Fibroblast of pulmonary artery (primary cell): ENCODE data around the gene CPNE9.
A peak's percentile ranks its signal among the peaks of the same experiment; 100 is the strongest.

Source experiments
- DNase-seq: peaks from one replicate; pipeline ENCODE4 v3.0.0-alpha.2; 2010; ENCODE audit warnings: low read depth
- H3K4me3 ChIP-seq: replicated peaks from 2 replicates; pipeline ENCODE4 v1.5.1; 2011; ENCODE audit warnings: low read depth, mild to moderate bottlenecking, control low read depth, low read length, moderate library complexity
- TF ChIP-seq, protein P1 (sequence below): IDR thresholded peaks from 2 replicates; pipeline ENCODE4 v1.5.1; 2011; ENCODE audit warnings: mild to moderate bottlenecking, control low read depth, low read length, inconsistent platforms; ENCODE audit errors: missing control alignments

CPNE9 gene

DNA sequence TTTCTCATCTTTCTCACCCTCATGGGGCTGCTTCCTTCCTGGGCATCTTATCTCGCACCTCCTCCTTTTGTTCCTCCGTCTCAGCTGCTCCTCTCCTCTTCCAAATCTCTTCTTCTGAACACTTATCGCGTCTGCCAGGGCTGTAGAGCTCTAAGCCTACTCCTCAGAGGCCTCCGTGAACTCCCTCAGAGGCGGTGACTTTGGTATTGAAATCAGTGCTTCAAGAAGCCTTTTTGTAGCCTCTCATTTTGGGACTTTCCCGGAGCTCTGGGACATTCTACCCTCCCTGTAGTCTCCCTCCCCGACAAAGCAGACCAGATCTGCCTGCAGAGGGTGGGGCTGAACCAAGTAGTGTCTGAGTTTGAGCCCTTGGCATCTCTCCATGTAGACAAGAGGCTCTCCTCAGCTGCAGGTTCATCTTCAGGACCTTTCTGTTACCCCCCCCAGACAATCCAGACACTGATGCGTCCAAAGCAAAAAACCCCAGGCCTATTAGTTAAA lies 17.5 kb upstream of the CPNE9 start:
- TF ChIP-seq, protein P1, sequence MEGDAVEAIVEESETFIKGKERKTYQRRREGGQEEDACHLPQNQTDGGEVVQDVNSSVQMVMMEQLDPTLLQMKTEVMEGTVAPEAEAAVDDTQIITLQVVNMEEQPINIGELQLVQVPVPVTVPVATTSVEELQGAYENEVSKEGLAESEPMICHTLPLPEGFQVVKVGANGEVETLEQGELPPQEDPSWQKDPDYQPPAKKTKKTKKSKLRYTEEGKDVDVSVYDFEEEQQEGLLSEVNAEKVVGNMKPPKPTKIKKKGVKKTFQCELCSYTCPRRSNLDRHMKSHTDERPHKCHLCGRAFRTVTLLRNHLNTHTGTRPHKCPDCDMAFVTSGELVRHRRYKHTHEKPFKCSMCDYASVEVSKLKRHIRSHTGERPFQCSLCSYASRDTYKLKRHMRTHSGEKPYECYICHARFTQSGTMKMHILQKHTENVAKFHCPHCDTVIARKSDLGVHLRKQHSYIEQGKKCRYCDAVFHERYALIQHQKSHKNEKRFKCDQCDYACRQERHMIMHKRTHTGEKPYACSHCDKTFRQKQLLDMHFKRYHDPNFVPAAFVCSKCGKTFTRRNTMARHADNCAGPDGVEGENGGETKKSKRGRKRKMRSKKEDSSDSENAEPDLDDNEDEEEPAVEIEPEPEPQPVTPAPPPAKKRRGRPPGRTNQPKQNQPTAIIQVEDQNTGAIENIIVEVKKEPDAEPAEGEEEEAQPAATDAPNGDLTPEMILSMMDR: no peak
- DNase-seq: no peak
- H3K4me3 ChIP-seq: no peak overlapping the region

GRCh38 chr3:9686703-9687102 lies 16.9 kb upstream of the CPNE9 start:
- H3K4me3 ChIP-seq: no peak overlapping the region
- TF ChIP-seq, protein P1: no peak
- DNase-seq: no peak

DNA sequence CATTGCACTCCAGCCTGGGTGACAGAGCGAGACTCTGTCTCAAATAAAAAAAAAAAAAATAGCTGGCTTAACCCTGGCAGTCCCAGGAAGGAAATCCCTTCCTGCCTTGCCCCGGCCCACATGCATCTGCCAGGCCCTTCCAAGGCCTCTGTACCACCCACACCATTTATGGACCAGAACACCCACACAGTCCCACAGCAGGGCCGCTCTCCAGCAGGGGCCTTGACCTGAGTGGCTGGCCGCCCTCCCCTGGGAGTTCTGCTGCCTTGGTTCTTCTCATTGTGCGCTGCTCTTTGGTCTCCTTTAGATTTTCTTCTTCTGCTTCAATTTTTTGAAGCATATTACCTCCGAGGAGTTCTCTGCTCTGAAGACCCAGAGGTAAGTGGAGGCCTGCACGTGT lies 16.1 kb upstream of the CPNE9 start:
- no peak overlapping the region for H3K4me3 ChIP-seq
- TF ChIP-seq, protein P1: no peak
- DNase-seq: no peak

DNA sequence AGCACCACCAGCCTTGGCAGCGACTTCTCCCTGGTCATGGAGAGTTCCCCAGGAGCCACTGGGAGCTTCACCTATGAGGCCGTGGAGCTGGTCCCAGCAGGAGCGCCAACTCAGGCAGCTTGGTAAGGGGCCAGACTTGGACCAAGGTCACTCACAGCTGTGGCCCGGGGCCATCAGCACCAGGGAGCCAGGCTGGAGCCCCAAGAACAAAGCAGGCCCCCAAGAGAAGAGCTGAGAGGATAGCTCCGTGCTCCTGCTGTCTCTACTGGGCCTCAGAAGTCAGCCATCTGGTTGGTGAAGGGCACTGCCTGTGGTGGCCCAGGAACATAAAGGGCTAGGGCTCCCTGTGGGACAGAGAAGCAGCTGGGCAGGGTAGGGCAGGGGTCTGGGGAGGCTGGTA lies 14.7 kb upstream of the CPNE9 start:
- no peak for DNase-seq
- no peak overlapping the region for H3K4me3 ChIP-seq
- TF ChIP-seq, protein P1: no peak

DNA sequence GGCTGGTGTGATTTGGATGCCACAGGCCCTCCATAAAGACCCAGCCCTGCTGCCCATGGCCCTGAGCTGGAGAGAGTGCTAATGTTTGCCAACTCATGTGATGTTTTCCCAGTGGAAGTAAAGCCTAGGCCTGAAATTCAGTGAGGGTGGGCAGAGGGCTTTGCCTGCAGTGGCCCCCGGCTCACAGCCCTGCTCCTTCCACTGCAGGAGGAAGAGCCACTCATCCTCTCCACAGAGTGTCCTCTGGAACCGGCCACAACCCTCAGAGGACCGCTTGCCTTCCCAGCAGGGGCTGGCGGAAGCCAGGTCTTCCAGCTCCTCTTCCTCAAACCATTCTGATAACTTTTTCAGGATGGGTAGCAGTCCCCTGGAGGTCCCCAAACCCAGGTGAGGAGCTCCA lies 13.9 kb upstream of the CPNE9 start:
- TF ChIP-seq, protein P1: no peak
- no peak for DNase-seq
- H3K4me3 ChIP-seq: no peak overlapping the region

- H3K4me3 ChIP-seq: no peak overlapping the region
- peak; percentile 50 for DNase-seq
- TF ChIP-seq, protein P1: no peak
These were observed 12.9 kb upstream of the CPNE9 start for GRCh38 chr3:9690451-9691450.
